Choroid plexus epithelial cell (primary cell): ENCODE measurements around the gene NUAK1.

Experiments used
- DNase-seq: peaks from one replicate; pipeline ENCODE4 v3.0.0-alpha.2; 2010; ENCODE audit warnings: low read depth
- H3K4me3 ChIP-seq: 2 replicates; pipeline ENCODE4 v1.5.1; 2011; ENCODE audit warnings: low read depth, mild to moderate bottlenecking, control low read depth, low read length, moderate library complexity
- CTCF ChIP-seq: conservative IDR thresholded peaks from 2 replicates; pipeline ENCODE4 v1.5.1; 2011; ENCODE audit warnings: low read depth, mild to moderate bottlenecking, control low read depth, inconsistent platforms, low read length, moderate library complexity

Gene NUAK1

GRCh38 chr12:106179086-106179485, 40.3 kb upstream of the NUAK1 start:
- no peak overlapping the region for H3K4me3 ChIP-seq
- no peak for DNase-seq
- TF ChIP-seq CTCF: no peak

GRCh38 chr12:106178562-106178961, 39.8 kb upstream of the NUAK1 start:
- no peak for DNase-seq
- no peak overlapping the region for H3K4me3 ChIP-seq
- no peak for TF ChIP-seq CTCF

- no peak for TF ChIP-seq CTCF
- no peak overlapping the region for H3K4me3 ChIP-seq
- DNase-seq: no peak
Measured at GRCh38 chr12:106176560-106176959, 37.8 kb upstream of the NUAK1 start.

- DNase-seq: no peak
- no peak for TF ChIP-seq CTCF
- H3K4me3 ChIP-seq: no peak overlapping the region
Measured at GRCh38 chr12:106174876-106175275, 36.1 kb upstream of the NUAK1 start.

- no peak for DNase-seq
- no peak overlapping the region for H3K4me3 ChIP-seq
- no peak for TF ChIP-seq CTCF
Measured at GRCh38 chr12:106173442-106173841, 34.7 kb upstream of the NUAK1 start.

GRCh38 chr12:106171117-106171750, 32.5 kb upstream of the NUAK1 start:
- no peak overlapping the region for H3K4me3 ChIP-seq
- no peak for DNase-seq
- TF ChIP-seq CTCF: peak; percentile 24

GRCh38 chr12:106170285-106170684, 31.5 kb upstream of the NUAK1 start:
- H3K4me3 ChIP-seq: no peak overlapping the region
- DNase-seq: peak; percentile 76
- no peak for TF ChIP-seq CTCF
